Effector memory CD8-positive, alpha-beta T cell (primary cell): ENCODE results near the gene DHX15.

Source experiments
- ATAC-seq: fragments of 150-1000 bp; cut with Tn5 transposase; replicated peaks from 2 replicates; pipeline ENCODE4 v1.10.0; 2021; ENCODE audit warnings: mild to moderate bottlenecking, moderate library complexity
- DNase-seq, 3 experiments: peaks; one replicate each; pipeline ENCODE4 v3.0.0; 2021
- H3K27ac Mint-ChIP-seq, 2 donors: one replicate each; pipeline ENCODE4 v1.8.0; 2022; ENCODE audit warnings: mild to moderate bottlenecking in 2 of 2, mixed read lengths in 2 of 2, moderate library complexity in 2 of 2
- H3K27me3 Mint-ChIP-seq, 2 donors: one replicate each; pipeline ENCODE4 v1.8.0; 2022; ENCODE audit warnings: mixed read lengths in 2 of 2
- H3K36me3 Mint-ChIP-seq: one replicate; pipeline ENCODE4 v1.8.0; 2022; ENCODE audit warnings: mild to moderate bottlenecking, moderate library complexity, mixed read lengths; ENCODE audit not compliant: insufficient read depth
- H3K4me1 Mint-ChIP-seq, 2 donors: one replicate each; pipeline ENCODE4 v1.8.0; 2022; ENCODE audit warnings: low read depth in 2 of 2, mixed read lengths in 2 of 2
- H3K4me3 Mint-ChIP-seq, 2 donors: one replicate each; pipeline ENCODE4 v1.8.0; 2022; ENCODE audit warnings: mild to moderate bottlenecking in 2 of 2, mixed read lengths in 2 of 2, moderate library complexity in 2 of 2
- H3K9me3 Mint-ChIP-seq, 2 donors: one replicate each; pipeline ENCODE4 v1.8.0; 2022; ENCODE audit warnings: mixed read lengths in 2 of 2

Gene DHX15

DNA sequence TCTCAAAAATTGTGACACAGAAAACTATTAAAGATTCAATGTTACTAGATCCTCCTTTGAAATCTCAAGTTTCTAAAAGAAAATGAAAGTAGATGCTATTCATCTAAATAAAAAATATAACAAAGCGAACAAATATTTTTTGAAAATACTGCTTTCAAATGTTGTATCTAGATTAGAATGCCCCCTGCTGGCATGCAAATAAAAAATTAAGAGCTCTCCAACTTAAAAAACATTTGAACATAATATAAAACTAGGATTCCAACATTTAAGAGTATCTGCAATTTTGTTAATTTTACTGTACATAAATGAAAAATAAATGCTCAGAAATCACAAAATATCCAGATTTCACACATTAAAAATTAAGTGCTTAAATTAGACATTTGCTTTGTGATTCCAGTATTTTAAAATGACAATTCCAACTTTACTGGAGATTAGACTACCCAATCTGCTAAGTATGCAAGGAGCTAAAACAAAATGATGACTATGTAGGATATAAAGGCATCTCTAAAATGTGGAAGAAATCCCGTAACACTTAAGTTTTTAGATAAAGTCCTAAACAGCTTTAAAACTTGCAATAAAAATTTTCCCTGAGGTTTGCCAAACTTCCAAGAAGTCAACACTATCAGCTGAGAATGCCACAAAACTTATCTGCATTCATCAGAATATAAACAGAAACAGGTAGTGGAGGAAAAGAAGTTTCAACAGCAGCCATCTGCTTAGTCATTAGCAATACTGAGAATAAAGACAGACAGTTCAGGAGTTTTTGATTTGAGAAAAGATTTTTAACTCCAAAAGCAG is 32.7 kb downstream of the DHX15 start:
- Mint-ChIP-seq H3K4me3 (no peak overlapping the region), H3K27me3 (no peaks in the 10 kb centered on the region), H3K4me1 (peaks cover 21 to 37% of the 10 kb centered on the region in 2 donors)

DNA sequence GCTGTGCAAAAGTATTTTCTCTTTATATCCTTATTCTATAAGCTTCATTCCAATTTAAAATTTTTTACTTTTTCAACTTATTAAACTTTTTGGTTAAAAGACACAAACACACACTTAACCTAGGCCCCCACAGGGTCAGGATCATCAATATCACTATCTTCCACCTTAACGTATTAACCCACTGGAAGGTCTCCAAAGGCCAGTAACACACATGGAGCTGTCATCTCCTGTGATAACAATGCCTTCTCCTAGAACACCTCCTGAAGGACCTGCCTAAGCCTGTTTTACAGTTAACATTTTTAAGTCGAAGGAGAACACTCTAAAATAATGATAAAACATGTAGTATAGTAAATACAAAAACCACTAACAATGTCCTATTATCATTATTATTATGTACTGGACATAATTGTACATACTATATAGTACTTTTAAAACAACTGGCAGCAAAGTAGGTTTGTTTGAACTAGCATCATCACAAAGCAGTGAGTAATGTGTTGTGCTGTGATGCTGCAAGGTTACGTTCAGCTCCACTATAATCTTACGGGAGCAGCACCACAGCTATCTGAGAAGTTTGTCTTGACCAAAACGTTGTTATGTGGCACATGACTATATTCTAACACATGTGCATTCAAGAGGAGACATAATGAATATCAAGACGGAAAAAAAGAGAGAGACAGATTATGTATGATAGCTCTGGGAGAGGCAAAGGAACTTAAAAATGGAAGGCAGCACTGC is 33.7 kb downstream of the DHX15 start:
- H3K4me1 Mint-ChIP-seq: peaks cover 17 to 30% of the 10 kb centered on the region in 2 donors
- no peak for ATAC-seq
- H3K36me3 Mint-ChIP-seq: peaks cover 63% of the 10 kb centered on the region
- H3K4me3 Mint-ChIP-seq: peak overlapping the region in 1 of 2 donors; percentile 4
- no peaks in the 10 kb centered on the region for H3K9me3 Mint-ChIP-seq
- H3K27ac Mint-ChIP-seq: no peak overlapping the region
- no peak for DNase-seq
- H3K27me3 Mint-ChIP-seq: no peaks in the 10 kb centered on the region

More for the DNA sequence above, 32.7 kb downstream of the DHX15 start:
- no peak for ATAC-seq
- Mint-ChIP-seq H3K36me3 (peaks cover 66% of the 10 kb centered on the region), H3K27ac (peak overlapping the region in 1 of 2 donors; percentile 16), H3K9me3 (no peaks in the 10 kb centered on the region)
- no peak for DNase-seq

- Mint-ChIP-seq H3K27me3 (no peaks in the 10 kb centered on the region), H3K9me3 (no peaks in the 10 kb centered on the region), H3K36me3 (peaks cover 44% of the 10 kb centered on the region), H3K4me3 (no peak overlapping the region), H3K4me1 (peaks cover 15 to 35% of the 10 kb centered on the region in 2 donors), H3K27ac (no peak overlapping the region)
- DNase-seq (no peak), ATAC-seq (no peak)
Measured at GRCh38 chr4:24547979-24548378, 36.4 kb downstream of the DHX15 start.

DNA sequence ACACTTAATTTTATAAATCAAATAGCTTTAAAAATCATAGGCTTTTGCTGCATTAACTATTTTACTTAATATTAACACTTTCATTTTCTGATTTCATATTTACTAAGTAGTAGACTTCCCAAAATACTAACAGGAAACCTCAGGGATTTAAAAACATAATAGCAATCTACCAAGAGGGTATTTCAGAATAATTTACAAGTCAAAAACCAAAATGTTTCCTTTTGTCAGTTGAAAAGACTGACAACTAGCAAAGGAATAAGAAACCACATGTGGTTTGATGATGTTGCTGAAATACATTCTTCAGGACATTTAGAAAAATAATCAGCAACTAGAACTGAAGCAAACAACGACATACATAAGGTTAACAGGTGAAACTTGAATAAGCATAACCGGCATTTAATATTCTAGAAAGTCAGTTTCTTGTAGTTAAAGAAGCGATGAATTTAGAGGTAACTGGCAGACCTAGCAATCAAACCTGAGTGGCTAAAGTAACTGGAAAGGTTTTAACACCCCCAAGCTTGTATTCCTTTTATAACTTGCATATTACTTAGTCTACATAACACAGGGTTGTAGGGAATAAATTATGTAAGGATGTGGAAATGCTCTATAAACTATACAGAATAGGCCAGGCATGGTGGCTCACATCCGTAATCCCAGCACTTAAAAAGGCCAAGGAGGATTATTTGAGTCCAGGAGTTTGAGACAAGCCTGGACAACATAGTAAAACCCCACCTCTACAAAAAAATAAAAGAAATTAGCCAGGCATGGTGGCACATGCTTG is 40.0 kb downstream of the DHX15 start:
- H3K27me3 Mint-ChIP-seq: no peaks in the 10 kb centered on the region
- H3K36me3 Mint-ChIP-seq: peaks cover 53% of the 10 kb centered on the region
- H3K4me3 Mint-ChIP-seq: peak overlapping the region in 1 of 2 donors; percentile 29
- H3K9me3 Mint-ChIP-seq: no peaks in the 10 kb centered on the region
- peaks cover 13 to 34% of the 10 kb centered on the region in 2 donors for H3K4me1 Mint-ChIP-seq
- H3K27ac Mint-ChIP-seq: peak overlapping the region; percentile 19 to 20
- DNase-seq: no peak
- ATAC-seq: no peak

- Mint-ChIP-seq H3K27ac (no peak overlapping the region), H3K9me3 (no peaks in the 10 kb centered on the region), H3K4me3 (no peak overlapping the region), H3K36me3 (peaks cover 70% of the 10 kb centered on the region), H3K4me1 (peaks cover 4 to 15% of the 10 kb centered on the region in 2 donors), H3K27me3 (no peaks in the 10 kb centered on the region)
- ATAC-seq: no peak
- DNase-seq: no peak
Measured at GRCh38 chr4:24537025-24537424, 47.3 kb downstream of the DHX15 start.

GRCh38 chr4:24535399-24535798 is 49.0 kb downstream of the DHX15 start:
- H3K36me3 Mint-ChIP-seq: peaks cover 71% of the 10 kb centered on the region
- ATAC-seq (no peak), DNase-seq (no peak)
- no peaks in the 10 kb centered on the region for H3K9me3 Mint-ChIP-seq
- no peak overlapping the region for H3K4me3 Mint-ChIP-seq
- H3K4me1 Mint-ChIP-seq: peaks cover 2 to 12% of the 10 kb centered on the region in 2 donors
- no peaks in the 10 kb centered on the region for H3K27me3 Mint-ChIP-seq
- peak overlapping the region in 1 of 2 donors; percentile 62 for H3K27ac Mint-ChIP-seq

- Mint-ChIP-seq H3K27ac (no peak overlapping the region), H3K4me1 (peaks cover 0 to 12% of the 10 kb centered on the region in 2 donors), H3K27me3 (no peaks in the 10 kb centered on the region), H3K36me3 (peaks cover 65% of the 10 kb centered on the region), H3K9me3 (no peaks in the 10 kb centered on the region), H3K4me3 (no peak overlapping the region)
- ATAC-seq (no peak), DNase-seq (no peak)
Measured at GRCh38 chr4:24533364-24533763, 51.0 kb downstream of the DHX15 start.

DNA sequence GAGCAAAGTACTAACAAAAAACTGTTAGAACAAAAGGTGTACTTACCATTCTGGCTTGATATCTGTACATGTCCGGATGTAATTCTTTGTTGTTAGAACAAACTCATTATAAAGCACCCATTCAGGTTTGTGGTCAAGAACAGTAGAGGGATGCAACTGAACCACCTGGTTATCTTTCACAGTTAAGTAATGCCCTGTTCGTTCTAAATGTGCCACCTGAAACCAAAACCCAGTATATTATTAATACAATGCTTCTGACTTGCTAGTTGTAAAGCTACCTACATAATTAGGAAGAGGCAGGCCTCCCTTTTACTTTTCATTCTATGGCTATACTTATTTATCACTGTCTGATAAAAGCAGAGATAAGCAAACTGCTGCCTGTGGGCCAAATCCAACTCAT is 54.8 kb downstream of the DHX15 start:
- peaks cover 56% of the 10 kb centered on the region for H3K36me3 Mint-ChIP-seq
- H3K4me1 Mint-ChIP-seq: peaks cover 0 to 7% of the 10 kb centered on the region in 2 donors
- H3K4me3 Mint-ChIP-seq: no peak overlapping the region
- no peak for DNase-seq
- H3K9me3 Mint-ChIP-seq: no peaks in the 10 kb centered on the region
- H3K27ac Mint-ChIP-seq: peak overlapping the region in 1 of 2 donors; percentile 15
- no peak for ATAC-seq
- no peaks in the 10 kb centered on the region for H3K27me3 Mint-ChIP-seq

GRCh38 chr4:24527371-24527770 is 57.0 kb downstream of the DHX15 start:
- ATAC-seq (no peak), DNase-seq (no peak)
- Mint-ChIP-seq H3K27ac (no peak overlapping the region), H3K27me3 (no peaks in the 10 kb centered on the region), H3K4me1 (peaks cover 5 to 11% of the 10 kb centered on the region in 2 donors), H3K36me3 (peaks cover 55% of the 10 kb centered on the region), H3K4me3 (no peak overlapping the region), H3K9me3 (no peaks in the 10 kb centered on the region)

- H3K9me3 Mint-ChIP-seq: no peaks in the 10 kb centered on the region
- DNase-seq: no peak
- H3K36me3 Mint-ChIP-seq: peaks cover 20% of the 10 kb centered on the region
- H3K27ac Mint-ChIP-seq: peak overlapping the region in 1 of 2 donors; percentile 33
- peaks cover 5 to 18% of the 10 kb centered on the region in 2 donors for H3K4me1 Mint-ChIP-seq
- no peak for ATAC-seq
- no peak overlapping the region for H3K4me3 Mint-ChIP-seq
- H3K27me3 Mint-ChIP-seq: no peaks in the 10 kb centered on the region
Measured at GRCh38 chr4:24521544-24521943, 62.8 kb downstream of the DHX15 start.

GRCh38 chr4:24519649-24520048 is 64.7 kb downstream of the DHX15 start:
- Mint-ChIP-seq H3K27me3 (no peaks in the 10 kb centered on the region), H3K27ac (peak overlapping the region in 1 of 2 donors; percentile 25), H3K4me1 (peaks cover 5 to 15% of the 10 kb centered on the region in 2 donors), H3K36me3 (peaks cover 11% of the 10 kb centered on the region), H3K9me3 (no peaks in the 10 kb centered on the region), H3K4me3 (no peak overlapping the region)
- DNase-seq (no peak), ATAC-seq (no peak)

GRCh38 chr4:24517676-24518075 is 66.7 kb downstream of the DHX15 start:
- Mint-ChIP-seq H3K9me3 (no peaks in the 10 kb centered on the region), H3K4me3 (no peak overlapping the region), H3K4me1 (peaks cover 3 to 16% of the 10 kb centered on the region in 2 donors), H3K27ac (no peak overlapping the region), H3K27me3 (no peaks in the 10 kb centered on the region), H3K36me3 (peaks cover 6% of the 10 kb centered on the region)
- ATAC-seq (no peak), DNase-seq (no peak)

DNA sequence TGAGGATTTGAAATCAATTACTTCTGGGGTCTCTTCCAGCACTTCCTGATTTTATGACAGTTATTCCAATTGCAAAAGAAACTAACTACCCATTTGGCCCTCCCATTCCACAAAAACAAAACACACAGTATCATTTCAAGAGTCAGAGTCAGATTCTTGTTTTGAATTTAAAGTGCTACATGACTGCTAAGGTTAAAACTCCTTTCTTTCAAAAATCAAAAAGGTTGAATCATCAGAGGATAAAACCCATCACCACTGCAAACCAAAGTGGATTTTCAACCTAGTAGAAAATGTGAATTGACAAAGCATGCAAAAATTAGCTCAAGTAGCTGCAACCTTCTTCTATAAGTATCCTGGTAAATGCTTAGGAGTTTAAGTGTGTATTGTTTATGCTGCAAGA is 67.4 kb downstream of the DHX15 start:
- Mint-ChIP-seq H3K27me3 (no peaks in the 10 kb centered on the region), H3K9me3 (no peaks in the 10 kb centered on the region), H3K4me1 (peaks cover 0 to 13% of the 10 kb centered on the region in 2 donors), H3K4me3 (no peak overlapping the region), H3K36me3 (peaks cover 6% of the 10 kb centered on the region), H3K27ac (no peak overlapping the region)
- ATAC-seq (no peak), DNase-seq (no peak)
